Caco-2 (cell line): ENCODE measurements around the gene SLC30A1. TPM values are rescaled to one million over a fixed set of nuclear protein-coding genes. Genes with fewer than 3 reads are reported as not detected.

Source experiments
- BruUV-seq: library from RNA; stranded (reverse); fragments of 400-500 nt; replicated peaks from 2 replicates; lab custom pipeline; 2021; lab: Mats Ljungman, UMichigan
- CTCF ChIA-PET: fragments of 300-600 bp; sonication (Branson Sonifier 250); formaldehyde crosslinking; loops from one replicate; lab custom pipeline; 2022; ENCODE audit warnings: antibody characterized with exemption; lab: Charles Lee
- POLR2A ChIA-PET: fragments of 300-600 bp; sonication (Branson Sonifier 250); formaldehyde crosslinking; loops from one replicate; lab custom pipeline; 2022; ENCODE audit warnings: antibody characterized with exemption; lab: Charles Lee
- DNase-seq, 2 experiments: peaks; one replicate each; pipeline versions ENCODE4 v3.0.0 to v3.0.0-alpha.2; 2020 to 2022
- H3K27me3 ChIP-seq: replicated peaks from 2 replicates; pipeline ENCODE4 v1.6.0; 2011; ENCODE audit warnings: low read length; ENCODE audit not compliant: control insufficient read depth, insufficient read depth
- H3K36me3 ChIP-seq: 2 replicates; pipeline ENCODE4 v1.5.1; 2011; ENCODE audit warnings: low read length; ENCODE audit not compliant: control insufficient read depth, insufficient read depth
- H3K4me1 ChIP-seq: fragments of 250-450 bp; sonication (Bioruptor Pico); 2 replicates; pipeline ENCODE4 v1.5.1; 2020; ENCODE audit warnings: mild to moderate bottlenecking
- H3K4me3 ChIP-seq: 2 replicates; pipeline ENCODE4 v1.5.1; 2011; ENCODE audit warnings: low read depth, mild to moderate bottlenecking, control low read depth, low read length
- H3K9me3 ChIP-seq: fragments of 250-450 bp; sonication (Bioruptor Pico); 2 replicates; pipeline ENCODE4 v1.5.1; 2020; ENCODE audit warnings: mild to moderate bottlenecking, moderate library complexity
- H3K27ac Mint-ChIP-seq: one replicate; pipeline ENCODE4 v1.8.0; 2022; ENCODE audit warnings: mixed read lengths; ENCODE audit not compliant: unreplicated experiment
- H3K27me3 Mint-ChIP-seq: one replicate; pipeline ENCODE4 v1.8.0; 2022; ENCODE audit warnings: mixed read lengths; ENCODE audit not compliant: insufficient read depth, unreplicated experiment
- H3K36me3 Mint-ChIP-seq: one replicate; pipeline ENCODE4 v1.8.0; 2022; ENCODE audit warnings: mild to moderate bottlenecking, mixed read lengths; ENCODE audit not compliant: insufficient read depth, unreplicated experiment
- H3K4me1 Mint-ChIP-seq: one replicate; pipeline ENCODE4 v1.8.0; 2022; ENCODE audit warnings: low read depth, mixed read lengths; ENCODE audit not compliant: unreplicated experiment
- H3K4me3 Mint-ChIP-seq: one replicate; pipeline ENCODE4 v1.8.0; 2022; ENCODE audit warnings: mild to moderate bottlenecking, moderate library complexity, mixed read lengths; ENCODE audit not compliant: unreplicated experiment
- H3K9me3 Mint-ChIP-seq: one replicate; pipeline ENCODE4 v1.8.0; 2022; ENCODE audit warnings: mixed read lengths; ENCODE audit not compliant: unreplicated experiment
- CTCF ChIP-seq, 2 experiments: fragments of 200-600 bp in 1 of 2; IDR thresholded peaks; 1 replicate in 1 of 2; 2 replicates in 1 of 2; pipeline versions ENCODE4 v1.5.1 to v1.8.0; 2011 to 2022; ENCODE audit warnings: antibody characterized with exemption in 1 of 2, control low read depth in 1 of 2, inconsistent platforms in 1 of 2, low read depth in 1 of 2, low read length in 1 of 2, mild to moderate bottlenecking in 1 of 2, moderate library complexity in 1 of 2; ENCODE audit not compliant: insufficient read depth in 1 of 2, severe bottlenecking in 1 of 2, unreplicated experiment in 1 of 2
- intact Hi-C: fragments of 100-400 bp; cut with micrococcal nuclease; formaldehyde crosslinking; loops from one replicate; pipeline ENCODE4 v1.10.0; 2022; ENCODE audit not compliant: unreplicated experiment
- total RNA-seq: library from RNA; stranded (reverse); gene quantifications from 2 replicates; pipeline ENCODE4 v1.2.3, GENCODE V29; 2022

Gene SLC30A1
- total RNA-seq, 1 experiment from 2014 or later = 26.6 TPM

- DNase-seq = no peak
- Mint-ChIP-seq H3K9me3 (no peaks in the 10 kb centered on the region), H3K4me1 (peaks cover 8% of the 10 kb centered on the region), H3K27ac (no peak overlapping the region), H3K36me3 (no peaks in the 10 kb centered on the region), H3K27me3 (no peaks in the 10 kb centered on the region), H3K4me3 (no peak overlapping the region)
- ChIA-PET CTCF (no interaction called here), POLR2A (no interaction called here)
- no peaks in the 10 kb centered on the region for H3K4me1 ChIP-seq
- H3K9me3 ChIP-seq = no peaks in the 10 kb centered on the region
- intact Hi-C loops = no loop called here
- H3K36me3 ChIP-seq = no peaks in the 10 kb centered on the region
- no peak overlapping the region for H3K4me3 ChIP-seq
- TF ChIP-seq CTCF (IDR thresholded peaks at IDR 0.05; ENCODE audit: insufficient read depth in 1 of 2, low read depth in 1 of 2, low read length in 1 of 2, severe bottlenecking in 1 of 2, unreplicated experiment in 1 of 2) = no peak
- H3K27me3 ChIP-seq = no peaks in the 10 kb centered on the region
- BruUV-seq = no TSS peak
Measured at GRCh38 chr1:211564084-211564483, 14.9 kb downstream of the SLC30A1 start.

- H3K4me1 Mint-ChIP-seq = peaks cover 8% of the 10 kb centered on the region
- Histone ChIP-seq H3K4me1 (no peaks in the 10 kb centered on the region), H3K9me3 (no peaks in the 10 kb centered on the region), H3K27me3 (no peaks in the 10 kb centered on the region), H3K4me3 (no peak overlapping the region), H3K36me3 (no peaks in the 10 kb centered on the region)
- intact Hi-C loops = no loop called here
- no peak for TF ChIP-seq CTCF (IDR thresholded peaks at IDR 0.05; ENCODE audit: insufficient read depth in 1 of 2, low read depth in 1 of 2, low read length in 1 of 2, severe bottlenecking in 1 of 2, unreplicated experiment in 1 of 2)
- no peaks in the 10 kb centered on the region for H3K9me3 Mint-ChIP-seq
- POLR2A ChIA-PET = no interaction called here
- H3K36me3 Mint-ChIP-seq = no peaks in the 10 kb centered on the region
- no peak overlapping the region for H3K4me3 Mint-ChIP-seq
- BruUV-seq = no TSS peak
- CTCF ChIA-PET = interaction anchor here (0.9 kb wide), 1 partner anchor 20 kb away, joined by 4 read pairs; the partner anchor contains the start of gene SLC30A1
- no peaks in the 10 kb centered on the region for H3K27me3 Mint-ChIP-seq
- DNase-seq = peak in 1 of 2 experiments; percentile 49
- H3K27ac Mint-ChIP-seq = no peak overlapping the region
Measured at GRCh38 chr1:211559222-211560010, 19.5 kb downstream of the SLC30A1 start.

- no peak for TF ChIP-seq CTCF (IDR thresholded peaks at IDR 0.05; ENCODE audit: insufficient read depth in 1 of 2, low read depth in 1 of 2, low read length in 1 of 2, severe bottlenecking in 1 of 2, unreplicated experiment in 1 of 2)
- BruUV-seq = no TSS peak
- Mint-ChIP-seq H3K27ac (no peak overlapping the region), H3K36me3 (no peaks in the 10 kb centered on the region), H3K4me1 (peaks cover 8% of the 10 kb centered on the region), H3K27me3 (no peaks in the 10 kb centered on the region), H3K9me3 (no peaks in the 10 kb centered on the region), H3K4me3 (no peak overlapping the region)
- intact Hi-C loops = no loop called here
- ChIA-PET CTCF (no interaction called here), POLR2A (no interaction called here)
- Histone ChIP-seq H3K27me3 (no peaks in the 10 kb centered on the region), H3K4me3 (no peak overlapping the region), H3K9me3 (no peaks in the 10 kb centered on the region), H3K36me3 (no peaks in the 10 kb centered on the region), H3K4me1 (no peaks in the 10 kb centered on the region)
- DNase-seq = no peak
Measured at GRCh38 chr1:211557894-211558625, 20.9 kb downstream of the SLC30A1 start.
